DOHH2 (cell line): ENCODE measurements around the gene EFCAB12.

Experiments
- CTCF ChIP-seq: fragments of 200-600 bp; sonication (generic); IDR thresholded peaks from one replicate; pipeline ENCODE4 v1.5.1; 2014; ENCODE audit warnings: antibody characterized with exemption, mild to moderate bottlenecking, low read depth, low read length; ENCODE audit not compliant: poor library complexity, severe bottlenecking
- EZH2phosphoT487 ChIP-seq: fragments of 200-600 bp; sonication (generic); IDR thresholded peaks from 2 replicates; pipeline ENCODE4 v1.6.1; 2017; ENCODE audit warnings: borderline replicate concordance, mild to moderate bottlenecking, antibody characterized with exemption, low read length, moderate library complexity, mixed read lengths

GRCh38 chr3:129369711-129370110 lies 58.7 kb downstream of the EFCAB12 start:
- TF ChIP-seq CTCF (no peak), EZH2phosphoT487 (no peak)
